Testis (tissue), 3 donors: Measurements from ENCODE around the gene CARHSP1. TPM values are rescaled to one million over a fixed set of nuclear protein-coding genes. Genes with fewer than 3 reads are reported as not detected.
A peak's percentile ranks its signal among the peaks of the same experiment; 100 is the strongest.
"Not testable (repeated sequence)": the region's sequence is repeated elsewhere in the genome, so short reads cannot be mapped to it uniquely, and the experiment has no call there.

Experiments
- DNase-seq: peaks from one replicate; pipeline ENCODE4 v3.0.0-alpha.2; 2019
- H3K27ac ChIP-seq, 2 donors: fragments of 200-600 bp; sonication (generic); one replicate each; pipeline ENCODE4 v1.5.1; 2019
- H3K27me3 ChIP-seq: fragments of 200-600 bp; sonication (generic); one replicate; pipeline ENCODE4 v1.5.1; 2019
- H3K36me3 ChIP-seq: fragments of 200-600 bp; sonication (generic); one replicate; pipeline ENCODE4 v1.5.1; 2017; ENCODE audit warnings: low read depth; ENCODE audit errors: missing control alignments
- H3K4me1 ChIP-seq: fragments of 200-600 bp; sonication (generic); one replicate; pipeline ENCODE4 v1.5.1; 2019
- H3K4me3 ChIP-seq, 2 donors: fragments of 200-600 bp; sonication (generic); one replicate each; pipeline ENCODE4 v1.5.1; 2017 to 2019
- H3K9me3 ChIP-seq: fragments of 200-600 bp; sonication (generic); one replicate; pipeline ENCODE4 v1.5.1; 2017
- CTCF ChIP-seq, 3 experiments: fragments of 450-650 bp in 2 of 3; fragments of 200-600 bp in 1 of 3; sonication (generic) in 1 of 3; IDR thresholded peaks; one replicate each; pipeline ENCODE4 v1.5.1; 2016 to 2019; ENCODE audit warnings: antibody characterized with exemption in 3 of 3, mild to moderate bottlenecking in 2 of 3, moderate library complexity in 1 of 3
- POLR2A ChIP-seq: fragments of 450-650 bp; IDR thresholded peaks from one replicate; pipeline ENCODE4 v1.6.1; 2017; ENCODE audit warnings: antibody characterized with exemption, mild to moderate bottlenecking, moderate library complexity
- WGBS, 2 donors: methylation state at CpG; one replicate each; pipeline ENCODE4 v1.1.5; 2018; 5-methylcytosine and 5-hydroxymethylcytosine counted together
- intact Hi-C: fragments of 100-400 bp; cut with DNase I; formaldehyde crosslinking; loops from one replicate; pipeline ENCODE4 v1.15.1; 2023; ENCODE audit warnings: low total_unique reads
- polyA plus RNA-seq: library from polyadenylated mRNA; stranded (reverse); fragments of 350-450 nt; fragmentation: Illumina TruSeq; extraction: RNeasy Lipid Tissue Mini Kit (QIAGEN cat#74804); gene quantifications from one replicate; pipeline ENCODE4 v1.2.3, GENCODE V29; 2014; ENCODE audit warnings: low read depth, low replicate concordance; ENCODE audit not compliant: insufficient read depth
- total RNA-seq, 2 donors: library from RNA; depleted of rRNA; stranded (reverse); fragments of >200 nt; gene quantifications; one replicate each; pipeline ENCODE4 v1.2.3, GENCODE V29; 2016

The CARHSP1 gene
- total and polyA plus RNA-seq, 3 donors from 2014 or later = 241 to 457 (median 437) TPM

DNA sequence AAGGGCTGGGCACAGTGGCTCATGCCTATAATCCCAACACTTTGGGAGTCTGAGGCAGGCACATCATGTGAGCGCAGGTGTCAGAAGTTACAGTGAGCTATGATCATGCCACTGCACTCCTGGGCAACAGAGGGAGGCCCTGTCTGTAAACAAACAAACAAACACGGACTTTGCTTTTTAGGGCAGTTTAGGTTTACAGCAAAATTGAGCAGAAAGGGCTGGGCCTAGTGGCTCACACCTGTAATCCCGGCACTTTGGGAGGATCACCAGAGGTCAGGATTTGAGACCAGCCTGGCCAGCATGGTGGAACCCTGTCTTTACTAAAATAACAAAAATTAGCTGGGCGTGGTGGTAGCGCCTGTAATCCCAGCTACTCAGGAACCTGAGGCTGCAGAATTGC, 3.3 kb upstream of the CARHSP1 start:
- no peak overlapping the region for H3K27ac ChIP-seq
- no peaks in the 10 kb centered on the region for H3K27me3 ChIP-seq
- H3K36me3 ChIP-seq = no peaks in the 10 kb centered on the region
- no peaks in the 10 kb centered on the region for H3K9me3 ChIP-seq
- intact Hi-C loops = no loop called here
- no peak for TF ChIP-seq POLR2A
- TF ChIP-seq CTCF (IDR thresholded peaks at IDR 0.05) = no peak
- H3K4me1 ChIP-seq = peaks cover 2% of the 10 kb centered on the region
- no peak for DNase-seq
- H3K4me3 ChIP-seq = no peak overlapping the region
- 78 to 91% methylated on average over 4 to 5 of the region's 5 CpGs for WGBS, 2 donors

DNA sequence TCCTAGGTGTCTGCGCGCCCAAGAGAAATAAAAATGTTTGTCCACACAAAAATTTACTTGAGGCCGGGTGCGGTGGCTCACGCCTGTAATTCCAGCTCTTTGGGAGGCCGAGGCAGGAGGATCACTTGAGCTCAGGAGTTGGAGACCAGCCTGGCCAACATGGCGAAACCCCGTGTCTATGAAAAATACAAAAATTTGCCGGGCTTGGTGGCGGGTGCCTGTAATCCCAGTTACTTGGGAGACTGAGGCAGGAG, 1.1 kb upstream of the CARHSP1 start:
- 70 to 76% methylated on average over 10 of the region's 10 CpGs for WGBS, 2 donors
- H3K27me3 ChIP-seq, H3K27ac ChIP-seq, H3K36me3 ChIP-seq, H3K9me3 ChIP-seq, intact Hi-C loops, DNase-seq: not testable (repeated sequence)
- Histone ChIP-seq H3K4me3 (peak overlapping the region in 1 of 2 donors; percentile 80), H3K4me1 (peaks cover 22% of the 10 kb centered on the region)

- H3K36me3 ChIP-seq = no peaks in the 10 kb centered on the region
- no peak for DNase-seq
- peaks cover 27% of the 10 kb centered on the region for H3K4me1 ChIP-seq
- no peak overlapping the region for H3K27ac ChIP-seq
- no peaks in the 10 kb centered on the region for H3K9me3 ChIP-seq
- H3K27me3 ChIP-seq = no peaks in the 10 kb centered on the region
- 23 to 33% methylated on average over 26 to 36 of the region's 37 CpGs for WGBS, 2 donors
- peak overlapping the region; percentile 73 to 80 for H3K4me3 ChIP-seq
- intact Hi-C loops = no loop called here
- TF ChIP-seq CTCF (IDR thresholded peaks at IDR 0.05) = no peak
- TF ChIP-seq POLR2A = no peak
These were observed 594 bp upstream of the CARHSP1 start for GRCh38 chr16:8869212-8869987.

- intact Hi-C loops = no loop called here
- DNase-seq = no peak
- WGBS, 2 donors = 0 to 1% methylated on average over 8 to 16 of the region's 16 CpGs
These were observed 832 bp downstream of the CARHSP1 start for GRCh38 chr16:8867932-8868415.

More at GRCh38 chr16:8867932-8868415, 832 bp downstream of the CARHSP1 start:
- Histone ChIP-seq H3K9me3 (no peaks in the 10 kb centered on the region), H3K4me1 (peaks cover 42% of the 10 kb centered on the region), H3K4me3 (peak overlapping the region; percentile 73 to 80), H3K27ac (peak overlapping the region; percentile 47 to 81), H3K27me3 (no peaks in the 10 kb centered on the region), H3K36me3 (no peaks in the 10 kb centered on the region)
- TF ChIP-seq POLR2A (no peak), CTCF (IDR thresholded peaks at IDR 0.05) (no peak)
